NCI-H748 treated with DMSO at 0.1 percent for 48 hours (cell line): ENCODE measurements around the gene FAM170A.

Source experiments
- DNase-seq: peaks from one replicate; lab custom pipeline; 2025; lab: John Stamatoyannopoulos, UW

Gene FAM170A

GRCh38 chr5:119629339-119629738, at the start of gene FAM170A:
TSS of gene FAM170A (plus strand) at chr5:119629558. CDS start at chr5:119629769, 211 bp downstream.
- DNase-seq, result no peak

- DNase-seq, result no peak
Observed at GRCh38 chr5:119582987-119583386, 46.4 kb upstream of the FAM170A start.

GRCh38 chr5:119583684-119584083, 45.7 kb upstream of the FAM170A start:
- DNase-seq, result no peak

GRCh38 chr5:119596046-119596445, 33.3 kb upstream of the FAM170A start:
- no peak for DNase-seq

GRCh38 chr5:119597728-119598298, 31.5 kb upstream of the FAM170A start:
- no peak for DNase-seq

GRCh38 chr5:119613937-119614336, 15.4 kb upstream of the FAM170A start:
- DNase-seq, result no peak

GRCh38 chr5:119614838-119615237, 14.5 kb upstream of the FAM170A start:
- DNase-seq, result no peak

GRCh38 chr5:119626086-119626485, 3.3 kb upstream of the FAM170A start:
- no peak for DNase-seq

- DNase-seq, result peak; percentile 14
Observed at GRCh38 chr5:119630752-119631440, 1.5 kb downstream of the FAM170A start.

- no peak for DNase-seq
Observed at GRCh38 chr5:119631660-119632059, 2.3 kb downstream of the FAM170A start.

GRCh38 chr5:119651486-119651885, 22.1 kb downstream of the FAM170A start:
- no peak for DNase-seq

- no peak for DNase-seq
Observed at GRCh38 chr5:119655061-119655460, 25.7 kb downstream of the FAM170A start.

GRCh38 chr5:119656023-119656422, 26.7 kb downstream of the FAM170A start:
- DNase-seq, result no peak

- no peak for DNase-seq
Observed at GRCh38 chr5:119666542-119666941, 37.2 kb downstream of the FAM170A start.

GRCh38 chr5:119678351-119679028, 49.1 kb downstream of the FAM170A start:
- peak; percentile 26 for DNase-seq

GRCh38 chr5:119680080-119680479, 50.7 kb downstream of the FAM170A start:
- no peak for DNase-seq

GRCh38 chr5:119681734-119682133, 52.4 kb downstream of the FAM170A start:
- no peak for DNase-seq

- no peak for DNase-seq
Observed at GRCh38 chr5:119682372-119682771, 53.0 kb downstream of the FAM170A start.
